Fibroblast of lung (primary cell): ENCODE measurements around the gene OR5AN1.

ENCODE experiments used
- CTCF ChIP-seq, 2 donors: IDR thresholded peaks in 1 of 2; conservative IDR thresholded peaks in 1 of 2; 1 replicate in 1 of 2; 2 replicates in 1 of 2; pipeline ENCODE4 v1.5.1; 2011 to 2012; ENCODE audit warnings: low read length in 2 of 2, control low read depth in 1 of 2, inconsistent platforms in 1 of 2, low read depth in 1 of 2, mild to moderate bottlenecking in 1 of 2
- EZH2 ChIP-seq: IDR thresholded peaks from 2 replicates; pipeline ENCODE4 v1.5.1; 2012; ENCODE audit warnings: low read length, control low read depth, mild to moderate bottlenecking; ENCODE audit errors: missing control alignments

DNA sequence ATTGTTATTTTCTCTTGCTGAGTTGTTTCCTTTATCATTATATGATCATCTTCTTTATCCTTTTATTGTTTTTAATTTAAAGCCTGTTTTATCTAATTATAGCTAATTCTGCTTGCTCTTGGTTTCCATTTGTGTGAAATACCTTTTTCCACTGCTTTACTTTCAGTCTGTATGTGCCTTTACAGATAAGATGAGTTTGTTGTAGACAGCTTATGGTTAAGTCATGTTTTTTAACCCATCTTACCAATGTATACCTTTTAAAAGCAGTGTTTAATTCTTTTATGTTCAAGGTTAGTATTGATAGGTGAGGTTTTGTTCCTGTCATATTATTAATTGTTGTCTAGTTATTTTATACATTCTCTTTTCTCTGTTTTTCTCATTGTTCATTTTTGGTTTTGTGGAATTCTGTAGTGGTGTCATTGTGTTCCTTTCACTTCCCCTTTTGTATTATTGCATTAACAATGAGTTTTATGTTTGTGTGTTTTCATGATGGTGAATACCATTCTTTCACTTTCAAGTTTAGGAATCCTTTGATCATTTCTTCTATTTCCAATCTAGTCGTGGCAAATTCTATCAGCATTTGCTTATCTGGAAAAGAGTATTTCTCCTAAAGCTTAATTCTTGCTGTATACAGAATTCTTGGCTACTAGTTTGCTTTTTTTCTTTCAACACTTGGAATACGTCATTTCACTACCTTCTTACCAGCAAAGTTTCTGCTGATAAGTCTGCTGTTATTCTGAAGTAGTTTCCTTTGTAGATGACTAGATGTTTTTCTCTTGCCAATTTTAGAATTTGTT, 21.8 kb downstream of the OR5AN1 start:
- no peak for TF ChIP-seq EZH2
- no peak for TF ChIP-seq CTCF (conservative IDR thresholded peaks at IDR 0.05 in 1 of 2, IDR thresholded peaks at IDR 0.05 in 1 of 2; ENCODE audit: low read depth in 1 of 2, low read length in 2 of 2)
